Smooth muscle cell of the brain vasculature (primary cell): ENCODE measurements around the gene MFN1.

Experiments
- DNase-seq: peaks from one replicate; pipeline ENCODE4 v3.0.0-alpha.2; 2012; ENCODE audit warnings: low read depth, low spot score

Gene MFN1

DNA sequence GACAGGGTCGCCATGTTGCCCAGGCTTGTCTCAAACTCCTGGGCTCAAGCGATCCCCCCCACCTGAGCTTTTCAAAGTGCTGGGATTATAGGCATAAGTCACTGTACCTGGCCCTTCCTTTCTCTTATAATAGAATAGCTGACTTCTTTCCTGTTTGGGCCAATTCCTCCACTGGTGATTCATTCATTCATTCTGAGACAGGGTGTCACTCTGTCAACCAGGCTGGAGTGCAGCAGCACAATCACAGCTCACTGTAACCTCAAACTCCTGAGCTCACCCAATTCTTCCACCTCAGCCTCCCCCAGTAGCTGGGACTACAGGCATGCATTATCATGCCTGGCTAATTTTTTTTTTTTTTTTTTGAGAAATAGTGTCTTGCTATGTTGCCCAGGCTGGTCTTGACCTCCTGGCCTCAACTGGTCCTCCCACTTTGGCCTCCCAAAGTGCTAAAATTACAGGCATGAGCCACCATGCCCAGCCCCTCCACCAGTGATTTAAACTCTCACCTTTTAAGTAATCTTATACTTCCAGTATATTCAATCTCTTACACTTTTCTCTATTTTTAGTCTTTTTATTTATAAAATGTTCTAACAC is 82.9 kb downstream of the MFN1 start:
- no peak for DNase-seq

DNA sequence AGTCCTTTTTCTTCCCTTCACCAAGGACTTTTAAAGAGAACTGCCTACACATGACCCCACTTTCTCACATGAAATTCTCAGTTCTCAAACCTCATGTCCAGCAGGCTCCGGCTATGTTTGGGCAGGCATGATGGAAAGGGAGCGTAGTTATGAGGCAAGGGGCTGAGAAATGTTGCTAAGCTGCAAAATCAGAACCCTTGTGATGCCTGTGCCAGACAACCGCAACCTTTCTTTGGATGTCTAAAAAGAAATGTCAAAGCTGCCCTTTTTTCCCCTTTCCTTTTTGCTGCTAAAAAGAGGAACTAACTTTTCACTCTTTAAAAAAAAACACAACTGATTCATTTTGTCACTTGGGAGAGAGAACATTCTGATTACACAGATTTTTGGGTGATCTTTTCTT is 84.5 kb downstream of the MFN1 start:
- DNase-seq: no peak

DNA sequence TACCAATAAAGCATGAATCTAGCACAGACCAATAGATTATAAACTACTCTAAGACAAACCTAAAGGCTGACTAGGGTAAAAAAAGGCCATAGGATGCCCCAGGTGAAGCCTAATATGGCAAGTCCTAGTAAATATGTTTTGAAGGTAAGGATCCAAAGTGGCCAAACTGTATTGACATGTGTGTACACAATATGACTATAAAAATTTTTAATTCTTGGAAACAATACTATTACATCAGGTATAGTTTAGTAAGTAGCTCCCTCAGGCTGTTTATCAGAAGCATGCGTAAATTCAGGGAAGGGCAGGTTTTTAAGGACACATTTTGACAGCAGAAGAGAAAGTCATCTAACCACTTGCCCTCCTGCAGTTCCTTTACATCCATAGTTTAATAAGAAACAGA is 84.9 kb downstream of the MFN1 start:
- DNase-seq: no peak

DNA sequence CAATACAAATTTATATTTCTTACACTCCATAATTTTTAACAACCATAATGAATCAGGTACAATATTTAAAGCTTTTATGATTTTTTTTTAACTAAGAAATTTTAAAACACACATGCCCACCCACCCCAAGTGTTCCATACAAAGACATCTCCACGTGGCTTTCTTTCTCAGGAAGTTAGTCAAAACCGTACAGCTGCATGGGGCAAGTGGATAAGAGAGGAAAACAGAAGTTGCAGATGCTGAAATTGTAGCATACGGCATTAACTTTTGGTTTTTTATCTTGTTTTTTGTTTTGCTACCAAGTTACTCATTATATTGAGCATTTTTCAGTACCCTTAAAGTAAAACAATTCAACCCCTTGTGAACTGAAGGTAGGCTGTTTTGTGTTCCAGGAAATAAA is 89.0 kb downstream of the MFN1 start:
- no peak for DNase-seq

GRCh38 chr3:179438841-179439240 is 91.3 kb downstream of the MFN1 start:
- no peak for DNase-seq
